Embryonic facial prominence (tissue), 1 donor: ENCODE data around the gene ADARB1.

Experiments
- DNase-seq: peaks from one replicate; pipeline ENCODE4 v3.0.0-alpha.2; 2016; ENCODE audit errors: extremely low spot score

Gene ADARB1

GRCh38 chr21:45149021-45149420, 74.6 kb downstream of the ADARB1 start:
- no peak for DNase-seq

- DNase-seq: no peak
Observed at GRCh38 chr21:45150638-45151131, 76.3 kb downstream of the ADARB1 start.

GRCh38 chr21:45151445-45152160, 77.2 kb downstream of the ADARB1 start:
- DNase-seq: no peak

- no peak for DNase-seq
Observed at GRCh38 chr21:45152265-45152746, 77.9 kb downstream of the ADARB1 start.

- DNase-seq: no peak
Observed at GRCh38 chr21:45153358-45154318, 79.3 kb downstream of the ADARB1 start.

- DNase-seq: no peak
Observed at GRCh38 chr21:45154511-45155508, 80.4 kb downstream of the ADARB1 start.

GRCh38 chr21:45155910-45156309, 81.5 kb downstream of the ADARB1 start:
- no peak for DNase-seq

- no peak for DNase-seq
Observed at GRCh38 chr21:45156459-45156858, 82.1 kb downstream of the ADARB1 start.

GRCh38 chr21:45157932-45158331, 83.6 kb downstream of the ADARB1 start:
- DNase-seq: no peak

- DNase-seq: no peak
Observed at GRCh38 chr21:45158491-45159423, 84.4 kb downstream of the ADARB1 start.

GRCh38 chr21:45160198-45160597, 85.8 kb downstream of the ADARB1 start:
- DNase-seq: no peak

- no peak for DNase-seq
Observed at GRCh38 chr21:45161038-45161945, 86.9 kb downstream of the ADARB1 start.

GRCh38 chr21:45162115-45162514, 87.7 kb downstream of the ADARB1 start:
- DNase-seq: no peak

GRCh38 chr21:45162809-45163208, 88.4 kb downstream of the ADARB1 start:
- DNase-seq: no peak

GRCh38 chr21:45163413-45164123, 89.2 kb downstream of the ADARB1 start:
- DNase-seq: no peak

GRCh38 chr21:45164124-45164511, 89.7 kb downstream of the ADARB1 start:
- DNase-seq: no peak

- no peak for DNase-seq
Observed at GRCh38 chr21:45164838-45165237, 90.5 kb downstream of the ADARB1 start.

- no peak for DNase-seq
Observed at GRCh38 chr21:45166931-45167330, 92.6 kb downstream of the ADARB1 start.
